HepG2 (cell line): ENCODE measurements around the gene GALP.

ENCODE experiments used
- BRCA1 ChIP-seq: sonication (generic); formaldehyde crosslinking; IDR thresholded peaks from 2 replicates; pipeline ENCODE4 v1.4.0; 2020; ENCODE audit warnings: missing genetic modification reagents
- BRF2 ChIP-seq: sonication (generic); formaldehyde crosslinking; IDR thresholded peaks from 2 replicates; pipeline ENCODE4 v1.8.1; 2022; ENCODE audit warnings: mild to moderate bottlenecking, missing genetic modification reagents
- CTCF ChIP-seq: sonication (generic); formaldehyde crosslinking; IDR thresholded peaks from 2 replicates; pipeline ENCODE4 v1.5.0; 2020; ENCODE audit warnings: mild to moderate bottlenecking, missing genetic modification reagents, moderate library complexity
- HDAC2 ChIP-seq: sonication (generic); formaldehyde crosslinking; IDR thresholded peaks from 2 replicates; pipeline ENCODE4 v1.4.0; 2020; ENCODE audit warnings: missing genetic modification reagents
- JUN ChIP-seq: sonication (generic); formaldehyde crosslinking; IDR thresholded peaks from 2 replicates; pipeline ENCODE4 v1.4.0; 2020; ENCODE audit warnings: mild to moderate bottlenecking, missing genetic modification reagents
- KDM4B ChIP-seq: sonication (generic); formaldehyde crosslinking; IDR thresholded peaks from 2 replicates; pipeline ENCODE4 v1.4.0; 2020; ENCODE audit warnings: missing genetic modification reagents
- POLR2AphosphoS2 ChIP-seq: IDR thresholded peaks from 2 replicates; pipeline ENCODE4 v1.6.1; 2011; ENCODE audit warnings: low read depth, low read length, improper control_type of control experiment
- RXRB ChIP-seq: IDR thresholded peaks from 2 replicates; pipeline ENCODE4 v1.6.1; 2016; ENCODE audit warnings: borderline replicate concordance, missing genetic modification reagents, missing compliant biosample characterization
- TBL1XR1 ChIP-seq: fragments of 150-350 bp; IDR thresholded peaks from 2 replicates; pipeline ENCODE4 v1.6.1; 2014; ENCODE audit warnings: borderline replicate concordance, low read length; ENCODE audit not compliant: partially characterized antibody
- ZNF207 ChIP-seq: fragments of 450-650 bp; IDR thresholded peaks from 2 replicates; pipeline ENCODE4 v1.6.1; 2016; ENCODE audit warnings: antibody characterized with exemption, borderline replicate concordance
- ZSCAN22 ChIP-seq: sonication (generic); formaldehyde crosslinking; IDR thresholded peaks from 2 replicates; pipeline ENCODE4 v1.4.0; 2020; ENCODE audit warnings: mild to moderate bottlenecking, missing genetic modification reagents

GRCh38 chr19:56189785-56190184 is 14.0 kb downstream of the GALP start:
- TF ChIP-seq CTCF (CRISPR knock-in tag) = 0 out of 2 replicates have a peak, but pooled peaks have one; percentile 6
- no peak for TF ChIP-seq TBL1XR1
- TF ChIP-seq BRCA1 (CRISPR knock-in tag) = no peak
- TF ChIP-seq RXRB (CRISPR knock-in tag) = no peak
- TF ChIP-seq HDAC2 = no peak
- no peak for TF ChIP-seq POLR2AphosphoS2
- TF ChIP-seq ZSCAN22 (CRISPR knock-in tag) = no peak
- TF ChIP-seq KDM4B (CRISPR knock-in tag) = no peak
- TF ChIP-seq ZNF207 = no peak
- TF ChIP-seq JUN (CRISPR knock-in tag) = no peak
- no peak for TF ChIP-seq BRF2
